Bronchial epithelial cell (primary cell): ENCODE measurements around the gene HTR3D. TPM values are rescaled to one million over a fixed set of nuclear protein-coding genes. Genes with fewer than 3 reads are reported as not detected.

Experiments
- DNase-seq: peaks from one replicate; pipeline ENCODE4 v3.0.0-alpha.2; 2010; ENCODE audit warnings: low read depth
- FAIRE-seq: peaks from 2 replicates; lab custom pipeline; 2011; peaks lifted over from hg19 to GRCh38; lab: Jason Lieb, UNC
- H3K27me3 ChIP-seq: 2 replicates; pipeline ENCODE4 v1.5.1; 2011; ENCODE audit warnings: low read length; ENCODE audit not compliant: control insufficient read depth, insufficient read depth
- H3K36me3 ChIP-seq: 2 replicates; pipeline ENCODE4 v1.5.1; 2011; ENCODE audit warnings: low read length; ENCODE audit not compliant: control insufficient read depth, insufficient read depth
- H3K4me3 ChIP-seq: 2 replicates; pipeline ENCODE4 v1.5.1; 2011; ENCODE audit warnings: mild to moderate bottlenecking, low read depth, low read length, control low read depth
- CTCF ChIP-seq: IDR thresholded peaks from 2 replicates; pipeline ENCODE4 v1.5.1; 2011; ENCODE audit warnings: mild to moderate bottlenecking, moderate library complexity, low read length, control low read depth, inconsistent platforms; ENCODE audit not compliant: insufficient read depth, severe bottlenecking
- total RNA-seq: library from RNA; depleted of rRNA; stranded (reverse); fragments of >200 nt; gene quantifications from 2 replicates; pipeline ENCODE4 v1.2.1, GENCODE V29; 2014

Gene HTR3D
- total RNA-seq, 1 donor from 2014 or later: not detected

GRCh38 chr3:184011937-184012889, 19.3 kb upstream of the HTR3D start:
- no peak for TF ChIP-seq CTCF
- Histone ChIP-seq H3K4me3 (no peak overlapping the region), H3K27me3 (no peaks in the 10 kb centered on the region), H3K36me3 (peaks cover 5% of the 10 kb centered on the region)
- no peak for FAIRE-seq
- DNase-seq: no peak

- H3K4me3 ChIP-seq: peak overlapping the region; percentile 19
- peaks cover 4% of the 10 kb centered on the region for H3K36me3 ChIP-seq
- DNase-seq (no peak), FAIRE-seq (no peak)
- no peak for TF ChIP-seq CTCF
- no peaks in the 10 kb centered on the region for H3K27me3 ChIP-seq
Measured at GRCh38 chr3:184015381-184016019, 16.0 kb upstream of the HTR3D start.

DNA sequence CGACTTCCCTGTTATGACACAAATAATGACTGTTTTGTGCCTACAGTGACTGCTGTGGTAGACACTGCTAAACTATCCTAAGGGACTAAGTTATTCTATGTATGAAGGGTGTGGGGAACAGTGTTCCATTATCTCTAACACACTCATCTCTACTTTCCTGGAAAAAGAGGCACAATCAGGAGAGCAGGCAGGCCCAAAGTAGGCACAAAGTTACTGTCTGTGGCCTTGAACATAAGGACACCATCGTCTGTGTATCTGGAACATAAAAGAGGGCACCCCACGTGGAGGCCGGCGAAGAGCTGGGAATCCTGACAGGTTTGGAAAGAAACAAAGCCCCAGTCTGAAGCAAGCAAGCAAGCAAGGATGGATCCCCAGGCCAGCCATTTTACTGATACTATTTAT, 15.4 kb upstream of the HTR3D start:
- DNase-seq: no peak
- peaks cover 4% of the 10 kb centered on the region for H3K36me3 ChIP-seq
- H3K27me3 ChIP-seq: no peaks in the 10 kb centered on the region
- H3K4me3 ChIP-seq: peak overlapping the region; percentile 19
- TF ChIP-seq CTCF: no peak
- no peak for FAIRE-seq

- peak; percentile 76 for TF ChIP-seq CTCF
- Histone ChIP-seq H3K27me3 (no peaks in the 10 kb centered on the region), H3K4me3 (peak overlapping the region; percentile 99), H3K36me3 (peaks cover 4% of the 10 kb centered on the region)
- no peak for FAIRE-seq
- no peak for DNase-seq
Measured at GRCh38 chr3:184016811-184017671, 14.5 kb upstream of the HTR3D start.

DNA sequence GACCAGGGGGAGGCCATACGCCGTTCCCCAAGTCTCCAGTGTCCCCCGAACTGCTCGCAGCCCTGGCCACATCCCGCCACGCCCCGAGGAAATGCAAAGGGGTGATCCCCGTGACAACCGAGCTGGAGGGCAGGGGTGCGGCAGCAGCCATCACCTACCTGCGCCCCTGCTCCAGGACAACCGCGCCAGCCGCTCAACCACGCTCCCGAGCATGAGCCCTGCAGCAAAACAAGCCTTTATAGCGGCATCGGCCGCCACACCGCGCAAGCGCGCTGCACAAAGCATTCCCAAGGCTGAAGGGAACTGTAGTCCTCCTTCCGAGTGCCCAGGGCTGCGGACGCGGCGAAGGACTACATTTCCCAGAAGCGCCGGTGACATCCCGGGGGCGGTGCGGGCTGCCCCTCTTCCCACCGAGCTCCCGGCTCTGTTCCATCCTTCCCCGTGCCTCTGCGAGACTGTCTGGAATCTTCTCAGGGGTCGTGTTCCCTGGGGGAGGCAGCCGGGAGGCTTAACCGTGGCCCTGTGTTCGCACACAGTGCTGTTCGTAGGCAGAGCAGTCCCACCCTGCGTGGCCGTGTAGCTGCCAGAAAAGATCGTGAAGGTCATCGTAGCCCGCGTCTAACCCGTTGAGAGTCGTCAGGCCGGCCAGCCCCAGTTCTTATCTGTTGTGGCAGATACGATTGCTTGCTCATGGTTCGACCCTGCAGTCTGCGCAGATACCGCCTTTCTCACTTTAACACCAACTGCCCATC, 13.7 kb upstream of the HTR3D start, which contains the start of gene ABCC5:
TSS of gene ABCC5 (minus strand) at position 213 of the 752 bp plus-strand sequence. CDS start 3,492 bp downstream, outside the sequence.
- DNase-seq (peak; percentile 85), FAIRE-seq (no peak)
- Histone ChIP-seq H3K36me3 (peaks cover 2% of the 10 kb centered on the region), H3K4me3 (peak within 1 kb of the TSS; percentile 99), H3K27me3 (no peaks in the 10 kb centered on the region)
- no peak for TF ChIP-seq CTCF
